MM.1S (cell line): ENCODE data around the gene DOK3.

ENCODE experiments used
- DNase-seq: peaks from one replicate; pipeline ENCODE4 v3.0.0-alpha.2; 2015
- H2AFZ ChIP-seq: fragments of 300-600 bp; sonication (generic); 2 replicates; pipeline ENCODE4 v1.6.0; 2016; ENCODE audit warnings: antibody characterized with exemption, low read length
- H3F3A ChIP-seq: fragments of 300-600 bp; sonication (generic); 2 replicates; pipeline ENCODE4 v1.6.1; 2016; ENCODE audit warnings: mild to moderate bottlenecking, antibody characterized with exemption, low read length, moderate library complexity, mixed read lengths; ENCODE audit not compliant: insufficient read depth
- H3K27ac ChIP-seq: fragments of 300-600 bp; sonication (generic); 2 replicates; pipeline ENCODE4 v1.5.1; 2016; ENCODE audit warnings: mild to moderate bottlenecking, low read length
- H3K27me3 ChIP-seq: fragments of 300-600 bp; sonication (generic); replicated peaks from 2 replicates; pipeline ENCODE4 v1.6.0; 2016; ENCODE audit warnings: low read length; ENCODE audit not compliant: insufficient read depth
- H3K36me3 ChIP-seq: fragments of 300-600 bp; sonication (generic); replicated peaks from 2 replicates; pipeline ENCODE4 v1.6.1; 2016; ENCODE audit warnings: mild to moderate bottlenecking, low read length, mixed read lengths; ENCODE audit not compliant: insufficient read depth
- H3K4me1 ChIP-seq: fragments of 300-600 bp; sonication (generic); 2 replicates; pipeline ENCODE4 v1.6.1; 2016; ENCODE audit warnings: low read length, mixed read lengths
- H3K4me2 ChIP-seq: fragments of 300-600 bp; sonication (generic); 2 replicates; pipeline ENCODE4 v1.6.0; 2016; ENCODE audit warnings: low read depth, low read length
- H3K4me3 ChIP-seq: fragments of 300-600 bp; sonication (generic); 2 replicates; pipeline ENCODE4 v1.5.1; 2016; ENCODE audit warnings: low read length, mixed read lengths
- H3K79me2 ChIP-seq: fragments of 300-600 bp; sonication (generic); 2 replicates; pipeline ENCODE4 v1.6.1; 2016; ENCODE audit warnings: mixed run types, low read length, mixed read lengths
- H3K9ac ChIP-seq: fragments of 300-600 bp; sonication (generic); 2 replicates; pipeline ENCODE4 v1.6.1; 2016; ENCODE audit warnings: low read length, mixed read lengths
- H3K9me2 ChIP-seq: fragments of 300-600 bp; sonication (generic); replicated peaks from 2 replicates; pipeline ENCODE4 v1.6.1; 2016; ENCODE audit warnings: mild to moderate bottlenecking, low read length, mixed read lengths; ENCODE audit not compliant: insufficient read depth
- H3K9me3 ChIP-seq: fragments of 300-600 bp; sonication (generic); replicated peaks from 2 replicates; pipeline ENCODE4 v1.6.1; 2016; ENCODE audit warnings: mild to moderate bottlenecking, low read length, mixed read lengths; ENCODE audit not compliant: insufficient read depth
- H4K20me1 ChIP-seq: fragments of 300-600 bp; sonication (generic); 2 replicates; pipeline ENCODE4 v1.6.1; 2016; ENCODE audit warnings: mild to moderate bottlenecking, low read length, moderate library complexity, mixed read lengths; ENCODE audit not compliant: insufficient read depth
- CTCF ChIP-seq: fragments of 300-600 bp; sonication (generic); IDR thresholded peaks from 2 replicates; pipeline ENCODE4 v1.5.1; 2016; ENCODE audit warnings: antibody characterized with exemption, low read length, mixed read lengths
- EZH2 ChIP-seq: fragments of 300-600 bp; sonication (generic); optimal IDR thresholded peaks from 2 replicates; pipeline ENCODE3; 2017; ENCODE audit warnings: low read depth, mild to moderate bottlenecking, antibody characterized with exemption, low read length, mixed read lengths
- EZH2phosphoT487 ChIP-seq: fragments of 300-600 bp; sonication (generic); IDR thresholded peaks from 2 replicates; pipeline ENCODE4 v1.6.1; 2018; ENCODE audit warnings: antibody characterized with exemption, low read length

The DOK3 gene

DNA sequence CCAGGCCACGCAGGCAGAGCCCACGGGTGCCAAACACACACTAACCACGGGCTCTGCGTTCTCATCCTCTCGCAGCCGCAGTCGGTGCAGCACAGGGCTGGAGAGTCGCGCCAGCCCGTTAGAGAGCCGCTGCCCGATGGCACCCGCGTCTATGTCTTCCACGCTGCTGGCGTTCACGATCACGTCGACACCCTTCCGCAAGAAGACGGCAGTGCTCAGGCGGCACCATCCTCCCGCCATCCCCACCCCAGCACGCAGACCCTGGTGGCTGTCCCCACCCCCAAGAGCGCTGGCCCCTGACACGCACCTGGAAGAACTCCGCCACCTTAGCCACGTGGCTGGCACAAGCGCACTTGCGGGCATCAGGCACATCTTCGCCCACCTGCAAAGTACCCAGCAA, 42.2 kb downstream of the DOK3 start:
- H3K4me1 ChIP-seq = no peaks in the 10 kb centered on the region
- H3K9ac ChIP-seq = no peak overlapping the region
- DNase-seq = no peak
- no peaks in the 10 kb centered on the region for H3K9me2 ChIP-seq
- H3K27ac ChIP-seq = no peak overlapping the region
- peaks cover 78% of the 10 kb centered on the region for H3K27me3 ChIP-seq
- H3K36me3 ChIP-seq = no peaks in the 10 kb centered on the region
- H3K4me2 ChIP-seq = no peak overlapping the region
- H2AFZ ChIP-seq = no peak overlapping the region
- no peaks in the 10 kb centered on the region for H3F3A ChIP-seq
- no peak overlapping the region for H3K4me3 ChIP-seq
- H4K20me1 ChIP-seq = no peaks in the 10 kb centered on the region
- no peaks in the 10 kb centered on the region for H3K79me2 ChIP-seq
- no peaks in the 10 kb centered on the region for H3K9me3 ChIP-seq
- TF ChIP-seq EZH2 (no peak), CTCF (no peak), EZH2phosphoT487 (no peak)

GRCh38 chr5:177466861-177467260, 42.8 kb downstream of the DOK3 start:
- H3K9ac ChIP-seq = no peak overlapping the region
- no peak for DNase-seq
- no peak for TF ChIP-seq CTCF
- no peak for TF ChIP-seq EZH2phosphoT487
- no peak for TF ChIP-seq EZH2
- no peaks in the 10 kb centered on the region for H3K36me3 ChIP-seq
- H2AFZ ChIP-seq = no peak overlapping the region
- no peaks in the 10 kb centered on the region for H4K20me1 ChIP-seq
- H3K4me2 ChIP-seq = no peak overlapping the region
- H3F3A ChIP-seq = no peaks in the 10 kb centered on the region
- H3K27me3 ChIP-seq = peaks cover 78% of the 10 kb centered on the region
- H3K4me1 ChIP-seq = no peaks in the 10 kb centered on the region
- no peaks in the 10 kb centered on the region for H3K9me3 ChIP-seq
- no peak overlapping the region for H3K4me3 ChIP-seq
- H3K9me2 ChIP-seq = no peaks in the 10 kb centered on the region
- H3K79me2 ChIP-seq = no peaks in the 10 kb centered on the region
- H3K27ac ChIP-seq = no peak overlapping the region

DNA sequence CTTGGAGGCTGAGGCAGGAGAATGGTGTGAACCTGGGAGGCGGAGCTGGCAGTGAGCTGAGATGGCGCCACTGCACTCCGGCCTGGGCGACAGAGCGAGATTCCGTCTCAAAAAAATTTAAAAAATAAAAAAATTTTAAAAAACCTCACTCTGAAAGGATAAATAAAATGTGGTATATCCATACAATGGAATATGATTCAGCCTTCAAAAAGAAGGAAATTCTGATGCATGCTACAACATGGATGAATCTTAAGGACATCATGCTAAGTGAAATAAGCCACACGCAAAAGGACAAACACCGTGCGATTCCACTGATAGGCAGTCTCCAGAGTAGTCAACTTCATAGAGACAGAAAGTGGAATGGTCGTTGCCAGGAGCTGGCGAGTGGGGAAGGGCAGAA, 44.6 kb downstream of the DOK3 start:
- Histone ChIP-seq H3K4me1 (no peaks in the 10 kb centered on the region), H3K9me3 (no peaks in the 10 kb centered on the region), H3F3A (no peaks in the 10 kb centered on the region), H3K4me3 (no peak overlapping the region), H3K27me3 (peaks cover 73% of the 10 kb centered on the region), H3K36me3 (no peaks in the 10 kb centered on the region), H3K9me2 (no peaks in the 10 kb centered on the region), H3K27ac (no peak overlapping the region), H3K4me2 (no peak overlapping the region), H3K79me2 (no peaks in the 10 kb centered on the region), H4K20me1 (no peaks in the 10 kb centered on the region), H3K9ac (no peak overlapping the region), H2AFZ (no peak overlapping the region)
- no peak for DNase-seq
- TF ChIP-seq CTCF = no peak
- TF ChIP-seq EZH2phosphoT487 = no peak
- no peak for TF ChIP-seq EZH2
